ENCODE results near the gene IL1RN. TPM values are rescaled to one million over a fixed set of nuclear protein-coding genes. Genes with fewer than 3 reads are reported as not detected.

IL1RN gene, protein sequence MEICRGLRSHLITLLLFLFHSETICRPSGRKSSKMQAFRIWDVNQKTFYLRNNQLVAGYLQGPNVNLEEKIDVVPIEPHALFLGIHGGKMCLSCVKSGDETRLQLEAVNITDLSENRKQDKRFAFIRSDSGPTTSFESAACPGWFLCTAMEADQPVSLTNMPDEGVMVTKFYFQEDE
- total RNA-seq = 10 to 100 TPM in 2 of 5 donors, under 1 TPM in 1, not detected in 2; 0.87 to 29.3 (median 16.9) TPM
- polyA plus RNA-seq = 100 to 1,000 TPM in 1 of 3 donors, 10 to 100 TPM in 2; 27.6 to 220 (median 40.9) TPM
- long read RNA-seq, donor 1 = 0 reads
- long read RNA-seq, donor 2, partial matches to known transcripts = 0 of 1 reads
- long read RNA-seq, donor 2, other reads (novel, unspliced or antisense) = 0 of 1 reads
- long read RNA-seq, donor 3, partial matches to known transcripts = 0 of 1 reads
- long read RNA-seq, donor 3, other reads (novel, unspliced or antisense) = 0 of 1 reads
- long read RNA-seq, donor 4 = 0 reads
- long read RNA-seq, donor 5 = 0 reads
- long read RNA-seq, donor 6 = 0 reads
- long read RNA-seq, donor 7, partial matches to known transcripts = 0 of 4 reads
- long read RNA-seq, donor 7, other reads (novel, unspliced or antisense) = 0 of 4 reads
- long read RNA-seq, donor 8, partial matches to known transcripts = 0 of 1 reads
- long read RNA-seq, donor 8, other reads (novel, unspliced or antisense) = 0 of 1 reads
- long read RNA-seq, donor 9, partial matches to known transcripts = 0 of 1 reads
- long read RNA-seq, donor 9, other reads (novel, unspliced or antisense) = 0 of 1 reads
- long read RNA-seq, donor 10 = 0 reads

- Histone ChIP-seq H3K4me1 (peaks cover 0 to 30% (median 8%) of the 10 kb centered on the region in 4 donors), H3K9me3 (no peaks in the 10 kb centered on the region), H3K36me3 (peaks cover 0 to 27% (median 2%) of the 10 kb centered on the region in 4 donors), H3K27me3 (no peaks in the 10 kb centered on the region), H3K4me3 (peak within 1 kb of the TSS in 2 of 4 donors; percentile 15 to 34), H3K27ac (peak within 1 kb of the TSS in 2 of 5 donors; percentile 37 to 53)
- WGBS, 5 donors = 77 to 88% (median 82%) methylated on average over 16 of the region's 16 CpGs
- intact Hi-C loops (cut with DNase I; ENCODE audit: low total_unique reads) = no loop called here
- no peak for DNase-seq
- TF ChIP-seq EP300 (IDR thresholded peaks at IDR 0.05) (no peak), POLR2A (IDR thresholded peaks at IDR 0.05) (no peak), POLR2AphosphoS5 (IDR thresholded peaks at IDR 0.05) (no peak)
- TF ChIP-seq, protein P1, sequence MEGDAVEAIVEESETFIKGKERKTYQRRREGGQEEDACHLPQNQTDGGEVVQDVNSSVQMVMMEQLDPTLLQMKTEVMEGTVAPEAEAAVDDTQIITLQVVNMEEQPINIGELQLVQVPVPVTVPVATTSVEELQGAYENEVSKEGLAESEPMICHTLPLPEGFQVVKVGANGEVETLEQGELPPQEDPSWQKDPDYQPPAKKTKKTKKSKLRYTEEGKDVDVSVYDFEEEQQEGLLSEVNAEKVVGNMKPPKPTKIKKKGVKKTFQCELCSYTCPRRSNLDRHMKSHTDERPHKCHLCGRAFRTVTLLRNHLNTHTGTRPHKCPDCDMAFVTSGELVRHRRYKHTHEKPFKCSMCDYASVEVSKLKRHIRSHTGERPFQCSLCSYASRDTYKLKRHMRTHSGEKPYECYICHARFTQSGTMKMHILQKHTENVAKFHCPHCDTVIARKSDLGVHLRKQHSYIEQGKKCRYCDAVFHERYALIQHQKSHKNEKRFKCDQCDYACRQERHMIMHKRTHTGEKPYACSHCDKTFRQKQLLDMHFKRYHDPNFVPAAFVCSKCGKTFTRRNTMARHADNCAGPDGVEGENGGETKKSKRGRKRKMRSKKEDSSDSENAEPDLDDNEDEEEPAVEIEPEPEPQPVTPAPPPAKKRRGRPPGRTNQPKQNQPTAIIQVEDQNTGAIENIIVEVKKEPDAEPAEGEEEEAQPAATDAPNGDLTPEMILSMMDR (IDR thresholded peaks at IDR 0.05) = no peak
These were observed at the start of gene IL1RN for GRCh38 chr2:113126845-113127645. Gene IL1RN, plus strand, starts transcription at chr2:113127598. Its CDS starts 27 bp downstream, at chr2:113127625.

DNA sequence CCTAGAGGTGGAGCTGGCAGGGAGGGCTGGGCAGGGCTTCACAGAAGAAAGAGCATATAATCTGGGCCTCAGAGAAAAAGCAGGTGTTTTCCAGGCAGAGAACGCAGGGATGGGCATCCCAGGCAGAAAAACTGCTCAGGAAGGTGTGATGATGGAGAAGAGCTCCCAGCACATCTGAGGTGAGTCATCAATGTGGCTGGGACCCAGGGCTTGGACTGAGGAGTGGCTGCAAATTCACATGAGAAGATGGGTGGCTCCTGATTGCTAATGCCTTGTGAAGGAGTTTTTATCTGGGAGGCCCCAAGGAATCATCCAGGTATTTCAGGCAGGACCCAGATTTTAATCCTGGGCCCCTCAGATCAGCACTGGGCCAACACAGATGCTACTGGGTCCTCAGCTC, 49.5 kb upstream of the IL1RN start:
- TF ChIP-seq POLR2AphosphoS5 (IDR thresholded peaks at IDR 0.05) (peak in 1 of 3 donors; percentile 10), POLR2A (IDR thresholded peaks at IDR 0.05) (no peak), EP300 (IDR thresholded peaks at IDR 0.05) (no peak)
- TF ChIP-seq, protein P1 (IDR thresholded peaks at IDR 0.05) = no peak
- Histone ChIP-seq H3K4me1 (peaks cover 11 to 22% (median 19%) of the 10 kb centered on the region in 4 donors), H3K36me3 (no peaks in the 10 kb centered on the region), H3K27me3 (no peaks in the 10 kb centered on the region), H3K9me3 (no peaks in the 10 kb centered on the region), H3K27ac (peak overlapping the region; percentile 68 to 94 (median 80)), H3K4me3 (no peak overlapping the region)
- WGBS, 5 donors = 57 to 87% (median 68%) methylated on average over 1 of the region's 1 CpG
- intact Hi-C loops (cut with DNase I; ENCODE audit: low total_unique reads) = no loop called here
- DNase-seq = peak; percentile 38 to 51

GRCh38 chr2:113078350-113078839, 49.0 kb upstream of the IL1RN start:
- no peaks in the 10 kb centered on the region for H3K36me3 ChIP-seq
- no peaks in the 10 kb centered on the region for H3K27me3 ChIP-seq
- intact Hi-C loops (cut with DNase I; ENCODE audit: low total_unique reads) = no loop called here
- H3K4me1 ChIP-seq = peaks cover 11 to 22% (median 19%) of the 10 kb centered on the region in 4 donors
- H3K4me3 ChIP-seq = no peak overlapping the region
- TF ChIP-seq POLR2AphosphoS5 (IDR thresholded peaks at IDR 0.05) (peak in 1 of 3 donors; percentile 36), POLR2A (IDR thresholded peaks at IDR 0.05) (no peak), EP300 (IDR thresholded peaks at IDR 0.05) (no peak)
- TF ChIP-seq, protein P1 (IDR thresholded peaks at IDR 0.05) = no peak
- peak; percentile 52 to 85 for DNase-seq
- peak overlapping the region; percentile 68 to 94 (median 80) for H3K27ac ChIP-seq
- no peaks in the 10 kb centered on the region for H3K9me3 ChIP-seq
- WGBS, 5 donors = 19 to 53% (median 34%) methylated on average over 6 of the region's 6 CpGs
